Measurements from ENCODE around the gene AUP1.

The AUP1 gene

DNA sequence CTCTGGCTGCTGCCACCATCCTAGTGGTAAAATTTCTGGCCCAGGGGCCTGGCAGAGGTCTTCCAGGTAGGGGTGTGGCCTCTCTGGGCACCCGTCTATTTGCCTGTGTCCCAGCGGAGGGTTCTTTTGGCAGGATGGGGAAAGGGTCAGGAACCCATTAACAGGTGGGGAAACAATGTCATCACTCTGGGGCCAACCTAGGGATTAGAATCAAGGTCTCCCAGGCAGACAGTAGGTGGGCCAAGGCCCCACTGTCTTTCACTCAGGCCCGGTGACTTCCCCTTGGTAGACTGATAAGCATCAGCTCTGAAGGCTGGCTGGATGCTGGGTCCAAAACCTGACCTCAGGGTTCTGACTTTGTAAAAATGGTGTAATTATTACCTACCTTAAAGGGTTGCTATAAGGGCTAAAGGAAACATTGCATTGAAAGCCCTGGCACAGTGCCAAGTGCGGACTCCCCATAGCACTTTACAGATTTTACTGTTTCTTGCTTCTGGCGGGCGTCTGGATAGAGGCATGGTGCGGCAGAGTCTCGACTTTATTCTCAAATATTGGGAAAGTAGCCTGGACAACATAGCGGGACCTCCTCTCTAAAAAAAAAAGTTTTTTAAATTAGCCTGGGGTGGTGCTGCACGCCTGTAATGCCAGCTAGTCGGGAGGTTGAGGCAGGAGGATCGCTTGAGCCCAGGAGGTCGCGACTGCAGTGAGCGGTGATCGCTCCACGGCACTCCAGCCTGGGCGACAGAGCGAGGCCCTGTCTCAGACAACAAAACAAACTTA lies 32.3 kb downstream of the AUP1 start:
- TF ChIP-seq FOXP2 (optimal IDR thresholded peaks at IDR 0.05; ENCODE audit: borderline replicate concordance, extremely low read depth, extremely low read length, insufficient read depth) (no peak), SIN3A (IDR thresholded peaks at IDR 0.05; ENCODE audit: borderline replicate concordance, insufficient read depth, low read length) (no peak), POLR2AphosphoS5 (IDR thresholded peaks at IDR 0.05; ENCODE audit: low read depth, low read length) (no peak), TAF1 (IDR thresholded peaks at IDR 0.05; ENCODE audit: borderline replicate concordance, insufficient read depth, low read length) (no peak)
- TF ChIP-seq, protein P1, sequence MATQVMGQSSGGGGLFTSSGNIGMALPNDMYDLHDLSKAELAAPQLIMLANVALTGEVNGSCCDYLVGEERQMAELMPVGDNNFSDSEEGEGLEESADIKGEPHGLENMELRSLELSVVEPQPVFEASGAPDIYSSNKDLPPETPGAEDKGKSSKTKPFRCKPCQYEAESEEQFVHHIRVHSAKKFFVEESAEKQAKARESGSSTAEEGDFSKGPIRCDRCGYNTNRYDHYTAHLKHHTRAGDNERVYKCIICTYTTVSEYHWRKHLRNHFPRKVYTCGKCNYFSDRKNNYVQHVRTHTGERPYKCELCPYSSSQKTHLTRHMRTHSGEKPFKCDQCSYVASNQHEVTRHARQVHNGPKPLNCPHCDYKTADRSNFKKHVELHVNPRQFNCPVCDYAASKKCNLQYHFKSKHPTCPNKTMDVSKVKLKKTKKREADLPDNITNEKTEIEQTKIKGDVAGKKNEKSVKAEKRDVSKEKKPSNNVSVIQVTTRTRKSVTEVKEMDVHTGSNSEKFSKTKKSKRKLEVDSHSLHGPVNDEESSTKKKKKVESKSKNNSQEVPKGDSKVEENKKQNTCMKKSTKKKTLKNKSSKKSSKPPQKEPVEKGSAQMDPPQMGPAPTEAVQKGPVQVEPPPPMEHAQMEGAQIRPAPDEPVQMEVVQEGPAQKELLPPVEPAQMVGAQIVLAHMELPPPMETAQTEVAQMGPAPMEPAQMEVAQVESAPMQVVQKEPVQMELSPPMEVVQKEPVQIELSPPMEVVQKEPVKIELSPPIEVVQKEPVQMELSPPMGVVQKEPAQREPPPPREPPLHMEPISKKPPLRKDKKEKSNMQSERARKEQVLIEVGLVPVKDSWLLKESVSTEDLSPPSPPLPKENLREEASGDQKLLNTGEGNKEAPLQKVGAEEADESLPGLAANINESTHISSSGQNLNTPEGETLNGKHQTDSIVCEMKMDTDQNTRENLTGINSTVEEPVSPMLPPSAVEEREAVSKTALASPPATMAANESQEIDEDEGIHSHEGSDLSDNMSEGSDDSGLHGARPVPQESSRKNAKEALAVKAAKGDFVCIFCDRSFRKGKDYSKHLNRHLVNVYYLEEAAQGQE (IDR thresholded peaks at IDR 0.05; ENCODE audit: insufficient read depth in 1 of 2, low read depth in 2 of 2, low read length in 2 of 2), result no peak

- no peak for TF ChIP-seq POLR2AphosphoS5 (IDR thresholded peaks at IDR 0.05; ENCODE audit: low read depth, low read length)
- no peak for TF ChIP-seq SIN3A (IDR thresholded peaks at IDR 0.05; ENCODE audit: borderline replicate concordance, insufficient read depth, low read length)
- TF ChIP-seq, protein P1 (IDR thresholded peaks at IDR 0.05; ENCODE audit: insufficient read depth in 1 of 2, low read depth in 2 of 2, low read length in 2 of 2), result no peak
Measured at GRCh38 chr2:74495440-74495839, 34.1 kb downstream of the AUP1 start.

- TF ChIP-seq, protein P1 (IDR thresholded peaks at IDR 0.05; ENCODE audit: insufficient read depth in 1 of 2, low read depth in 2 of 2, low read length in 2 of 2), result no peak
- TF ChIP-seq TAF1 (IDR thresholded peaks at IDR 0.05; ENCODE audit: borderline replicate concordance, insufficient read depth, low read length) (no peak), POLR2AphosphoS5 (IDR thresholded peaks at IDR 0.05; ENCODE audit: low read depth, low read length) (no peak), FOXP2 (optimal IDR thresholded peaks at IDR 0.05; ENCODE audit: borderline replicate concordance, extremely low read depth, extremely low read length, insufficient read depth) (no peak), SIN3A (IDR thresholded peaks at IDR 0.05; ENCODE audit: borderline replicate concordance, insufficient read depth, low read length) (no peak)
Measured at GRCh38 chr2:74493546-74493945, 36.0 kb downstream of the AUP1 start.

DNA sequence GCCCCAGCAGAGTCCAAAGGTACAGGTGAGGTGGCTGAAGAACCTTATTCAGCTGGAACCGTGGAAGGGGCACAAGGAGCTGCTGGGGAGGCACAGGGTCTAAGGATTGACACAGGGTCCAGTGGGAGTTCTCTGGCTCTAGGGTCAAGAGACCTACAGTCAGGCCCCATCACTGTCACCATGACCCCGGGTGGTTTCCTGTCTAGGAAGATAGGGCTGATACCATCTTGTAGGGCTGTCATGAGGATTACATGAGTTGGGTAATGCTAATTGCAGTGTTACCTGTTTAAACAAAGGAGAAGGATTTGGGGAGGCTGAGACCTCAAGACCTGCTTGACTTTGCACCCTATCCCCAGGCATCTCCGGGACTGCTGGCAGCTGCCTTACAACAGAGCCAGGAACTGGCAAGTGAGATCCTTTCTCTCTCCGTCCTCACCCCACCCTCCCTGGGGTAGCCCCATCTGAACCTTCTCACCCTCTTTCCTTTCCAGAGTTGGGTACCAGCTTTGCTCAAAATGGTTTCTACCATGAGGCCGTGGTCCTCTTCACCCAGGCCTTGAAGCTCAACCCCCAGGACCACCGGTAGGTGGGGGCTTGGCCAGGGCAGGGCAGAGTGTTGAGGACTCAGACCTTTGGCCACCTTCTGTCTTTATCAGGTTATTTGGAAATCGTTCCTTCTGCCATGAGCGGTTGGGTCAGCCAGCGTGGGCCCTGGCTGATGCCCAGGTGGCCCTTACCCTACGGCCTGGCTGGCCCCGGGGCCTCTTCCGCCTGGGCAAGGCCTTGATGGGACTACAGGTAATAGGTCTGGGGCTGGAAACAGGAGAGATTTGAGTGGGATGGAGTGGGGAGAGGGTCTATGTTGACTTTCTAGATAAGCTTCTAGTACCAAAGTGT lies 37.6 kb downstream of the AUP1 start:
- no peak for TF ChIP-seq FOXP2 (optimal IDR thresholded peaks at IDR 0.05; ENCODE audit: borderline replicate concordance, extremely low read depth, extremely low read length, insufficient read depth)
- TF ChIP-seq, protein P1 (IDR thresholded peaks at IDR 0.05; ENCODE audit: insufficient read depth in 1 of 2, low read depth in 2 of 2, low read length in 2 of 2), result no peak
- TF ChIP-seq SIN3A (IDR thresholded peaks at IDR 0.05; ENCODE audit: borderline replicate concordance, insufficient read depth, low read length), result no peak
- TF ChIP-seq POLR2AphosphoS5 (IDR thresholded peaks at IDR 0.05; ENCODE audit: low read depth, low read length), result no peak
- TF ChIP-seq TAF1 (IDR thresholded peaks at IDR 0.05; ENCODE audit: borderline replicate concordance, insufficient read depth, low read length), result no peak
